ENCODE measurements around the gene CTSL. TPM values are rescaled to one million over a fixed set of nuclear protein-coding genes. Genes with fewer than 3 reads are reported as not detected.

Gene CTSL
- total and polyA plus RNA-seq, 2 donors (not counting 1 experiment from before 2014, with no cell fraction given): 487 to 826 TPM

- H3K4me1 ChIP-seq (ENCODE audit: control insufficient read depth, extremely low read depth, insufficient read depth, low read length): no peaks in the 10 kb centered on the region
- H4K20me1 ChIP-seq (ENCODE audit: control insufficient read depth, extremely low read depth, insufficient read depth, low read length): no peaks in the 10 kb centered on the region
- H3K79me2 ChIP-seq (ENCODE audit: control insufficient read depth, insufficient read depth, low read length): no peaks in the 10 kb centered on the region
- no peak overlapping the region for H3K4me2 ChIP-seq (ENCODE audit: extremely low read depth, insufficient read depth, low read length)
- H2AFZ ChIP-seq (ENCODE audit: low read length): no peak overlapping the region
- no peaks in the 10 kb centered on the region for H3K36me3 ChIP-seq (ENCODE audit: control insufficient read depth, insufficient read depth, low read length)
- no peak overlapping the region for H3K4me3 ChIP-seq (replicated peaks in 1 of 4; ENCODE audit: control extremely low read depth in 1 of 4, insufficient read depth in 1 of 4, low read depth in 3 of 4, low read length in 4 of 4)
- H3K27ac ChIP-seq (ENCODE audit: insufficient read depth, low read length): no peak overlapping the region
- H3K9ac ChIP-seq (ENCODE audit: insufficient read depth, low read length): no peak overlapping the region
- no peak for DNase-seq (ENCODE audit: low read depth in 2 of 2)
- H3K27me3 ChIP-seq (ENCODE audit: control insufficient read depth, insufficient read depth, low read length): no peaks in the 10 kb centered on the region
- no peak for TF ChIP-seq EZH2 (IDR thresholded peaks at IDR 0.05; ENCODE audit: low read length, missing control alignments)
- no peak for TF ChIP-seq CTCF (conservative IDR thresholded peaks at IDR 0.05 in 1 of 2, IDR thresholded peaks at IDR 0.05 in 1 of 2; ENCODE audit: low read depth in 1 of 2, low read length in 2 of 2)
- no peaks in the 10 kb centered on the region for H3K9me3 ChIP-seq (ENCODE audit: control insufficient read depth, insufficient read depth, low read depth, low read length)
These were observed 23.0 kb upstream of the CTSL start for GRCh38 chr9:87702921-87703320.

GRCh38 chr9:87703636-87704276 lies 22.2 kb upstream of the CTSL start:
- Histone ChIP-seq H3K9me3 (ENCODE audit: control insufficient read depth, insufficient read depth, low read depth, low read length) (no peaks in the 10 kb centered on the region), H4K20me1 (ENCODE audit: control insufficient read depth, extremely low read depth, insufficient read depth, low read length) (no peaks in the 10 kb centered on the region), H3K4me1 (ENCODE audit: control insufficient read depth, extremely low read depth, insufficient read depth, low read length) (no peaks in the 10 kb centered on the region), H3K79me2 (ENCODE audit: control insufficient read depth, insufficient read depth, low read length) (no peaks in the 10 kb centered on the region), H2AFZ (ENCODE audit: low read length) (no peak overlapping the region), H3K4me2 (ENCODE audit: extremely low read depth, insufficient read depth, low read length) (no peak overlapping the region), H3K27me3 (ENCODE audit: control insufficient read depth, insufficient read depth, low read length) (no peaks in the 10 kb centered on the region), H3K9ac (ENCODE audit: insufficient read depth, low read length) (no peak overlapping the region), H3K4me3 (replicated peaks in 1 of 4; ENCODE audit: control extremely low read depth in 1 of 4, insufficient read depth in 1 of 4, low read depth in 3 of 4, low read length in 4 of 4) (no peak overlapping the region), H3K27ac (ENCODE audit: insufficient read depth, low read length) (no peak overlapping the region), H3K36me3 (ENCODE audit: control insufficient read depth, insufficient read depth, low read length) (no peaks in the 10 kb centered on the region)
- no peak for TF ChIP-seq EZH2 (IDR thresholded peaks at IDR 0.05; ENCODE audit: low read length, missing control alignments)
- no peak for TF ChIP-seq CTCF (conservative IDR thresholded peaks at IDR 0.05 in 1 of 2, IDR thresholded peaks at IDR 0.05 in 1 of 2; ENCODE audit: low read depth in 1 of 2, low read length in 2 of 2)
- DNase-seq (ENCODE audit: low read depth in 2 of 2): peak in 1 of 2 donors; percentile 35

- H3K9me3 ChIP-seq (ENCODE audit: control insufficient read depth, insufficient read depth, low read depth, low read length): no peaks in the 10 kb centered on the region
- H3K4me3 ChIP-seq (replicated peaks in 1 of 4; ENCODE audit: control extremely low read depth in 1 of 4, insufficient read depth in 1 of 4, low read depth in 3 of 4, low read length in 4 of 4): no peak overlapping the region
- no peak overlapping the region for H3K9ac ChIP-seq (ENCODE audit: insufficient read depth, low read length)
- H3K27me3 ChIP-seq (ENCODE audit: control insufficient read depth, insufficient read depth, low read length): no peaks in the 10 kb centered on the region
- H3K79me2 ChIP-seq (ENCODE audit: control insufficient read depth, insufficient read depth, low read length): no peaks in the 10 kb centered on the region
- no peaks in the 10 kb centered on the region for H3K36me3 ChIP-seq (ENCODE audit: control insufficient read depth, insufficient read depth, low read length)
- no peak overlapping the region for H2AFZ ChIP-seq (ENCODE audit: low read length)
- H3K4me1 ChIP-seq (ENCODE audit: control insufficient read depth, extremely low read depth, insufficient read depth, low read length): no peaks in the 10 kb centered on the region
- no peak for TF ChIP-seq EZH2 (IDR thresholded peaks at IDR 0.05; ENCODE audit: low read length, missing control alignments)
- TF ChIP-seq CTCF (conservative IDR thresholded peaks at IDR 0.05 in 1 of 2, IDR thresholded peaks at IDR 0.05 in 1 of 2; ENCODE audit: low read depth in 1 of 2, low read length in 2 of 2): no peak
- no peak overlapping the region for H3K27ac ChIP-seq (ENCODE audit: insufficient read depth, low read length)
- no peak overlapping the region for H3K4me2 ChIP-seq (ENCODE audit: extremely low read depth, insufficient read depth, low read length)
- no peaks in the 10 kb centered on the region for H4K20me1 ChIP-seq (ENCODE audit: control insufficient read depth, extremely low read depth, insufficient read depth, low read length)
- no peak for DNase-seq (ENCODE audit: low read depth in 2 of 2)
These were observed 21.6 kb upstream of the CTSL start for GRCh38 chr9:87704342-87704741.

All from fibroblast of lung (primary cell).